Neuron (in vitro differentiated cells): ENCODE measurements around the gene PPP1R13B.
"Not testable (repeated sequence)": the region's sequence is repeated elsewhere in the genome, so short reads cannot be mapped to it uniquely, and the experiment has no call there.

ENCODE experiments used
- H2AFZ ChIP-seq: one replicate; pipeline ENCODE4 v1.6.1; 2013; ENCODE audit warnings: low read depth, mild to moderate bottlenecking, inconsistent platforms, low read length, moderate library complexity
- H3K27me3 ChIP-seq: one replicate; pipeline ENCODE4 v1.6.1; 2013; ENCODE audit warnings: low read length; ENCODE audit not compliant: insufficient read depth
- H3K36me3 ChIP-seq: one replicate; pipeline ENCODE4 v1.6.1; 2013; ENCODE audit warnings: low read length; ENCODE audit not compliant: insufficient read depth
- H3K4me1 ChIP-seq: one replicate; pipeline ENCODE4 v1.6.1; 2013; ENCODE audit warnings: low read length; ENCODE audit not compliant: insufficient read depth
- H3K4me3 ChIP-seq: 2 replicates; pipeline ENCODE4 v1.5.1; 2013; ENCODE audit warnings: mild to moderate bottlenecking, low read length, moderate library complexity
- H3K9me3 ChIP-seq: one replicate; pipeline ENCODE4 v1.6.1; 2013; ENCODE audit warnings: low read length

PPP1R13B gene

DNA sequence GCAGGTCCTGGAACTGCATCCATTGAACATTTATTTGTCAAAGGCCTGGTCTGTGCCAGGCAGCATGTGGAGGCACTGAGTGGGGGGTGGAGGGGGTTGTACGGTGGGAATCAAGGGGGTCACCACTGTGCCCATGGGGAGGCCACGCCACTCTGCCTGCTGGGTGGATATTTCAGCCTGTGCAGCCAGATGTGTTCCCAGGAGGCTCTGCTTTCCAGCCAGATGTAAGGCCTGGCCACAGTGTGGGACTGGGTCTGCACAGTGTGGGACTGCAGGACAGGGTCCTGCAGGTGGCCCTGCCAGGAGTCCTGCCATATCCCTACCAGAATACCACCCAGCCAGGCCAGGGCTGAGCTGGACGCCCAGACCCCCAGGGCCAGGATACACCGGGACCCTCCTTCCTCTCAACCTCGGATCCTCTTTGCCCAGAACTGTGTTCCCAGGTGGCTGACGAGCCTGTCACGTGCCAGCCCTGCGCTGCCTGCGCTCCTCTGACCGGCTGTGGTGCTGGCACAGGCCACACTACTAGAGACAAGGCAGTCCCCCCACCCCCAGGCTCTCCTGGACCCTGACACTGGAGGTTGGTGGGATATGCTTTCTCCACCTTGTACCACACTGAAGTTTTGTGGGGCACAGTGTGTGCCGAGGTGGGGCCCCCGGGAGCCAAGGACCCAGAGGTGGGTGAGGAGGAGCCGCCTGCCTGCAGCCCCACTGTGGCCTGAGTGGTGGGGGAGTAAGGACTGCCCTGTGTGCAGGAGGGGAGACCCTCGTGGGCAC is 149.6 kb downstream of the PPP1R13B start:
- H3K9me3 ChIP-seq: no peaks in the 10 kb centered on the region
- no peak overlapping the region for H2AFZ ChIP-seq
- H3K4me1 ChIP-seq: peaks cover under 1% of the 10 kb centered on the region
- peaks cover 88% of the 10 kb centered on the region for H3K36me3 ChIP-seq
- H3K27me3 ChIP-seq: no peaks in the 10 kb centered on the region
- H3K4me3 ChIP-seq: no peak overlapping the region

- Histone ChIP-seq H3K9me3 (no peaks in the 10 kb centered on the region), H3K4me1 (no peaks in the 10 kb centered on the region), H3K36me3 (peaks cover 87% of the 10 kb centered on the region), H3K4me3 (no peak overlapping the region), H2AFZ (no peak overlapping the region), H3K27me3 (no peaks in the 10 kb centered on the region)
These were observed 150.2 kb downstream of the PPP1R13B start for GRCh38 chr14:103697206-103697602.

- H3K9me3 ChIP-seq: no peaks in the 10 kb centered on the region
- peaks cover 87% of the 10 kb centered on the region for H3K36me3 ChIP-seq
- no peak overlapping the region for H2AFZ ChIP-seq
- H3K27me3 ChIP-seq: no peaks in the 10 kb centered on the region
- H3K4me1 ChIP-seq: no peaks in the 10 kb centered on the region
- H3K4me3 ChIP-seq: no peak overlapping the region
These were observed 150.8 kb downstream of the PPP1R13B start for GRCh38 chr14:103696466-103697071.

DNA sequence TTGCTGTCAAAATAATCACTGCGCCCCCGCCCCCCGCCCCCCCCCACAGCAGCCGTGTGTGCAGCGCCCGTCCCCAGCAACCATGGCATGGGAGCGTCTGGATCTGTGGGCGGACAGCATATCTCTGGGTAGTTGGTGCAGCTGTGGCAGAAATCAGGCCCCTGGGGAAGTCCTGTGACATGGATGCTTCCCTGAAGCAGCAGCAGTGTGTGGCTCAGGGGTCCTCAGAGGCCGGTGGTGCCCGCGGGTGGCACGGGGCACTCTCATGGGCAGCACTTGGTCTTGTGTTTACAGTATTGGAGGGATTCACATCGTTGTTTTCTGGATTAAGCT is 151.3 kb downstream of the PPP1R13B start:
- H3K4me3 ChIP-seq: no peak overlapping the region
- H2AFZ ChIP-seq: no peak overlapping the region
- H3K9me3 ChIP-seq: no peaks in the 10 kb centered on the region
- H3K27me3 ChIP-seq: no peaks in the 10 kb centered on the region
- H3K4me1 ChIP-seq: no peaks in the 10 kb centered on the region
- peaks cover 84% of the 10 kb centered on the region for H3K36me3 ChIP-seq

- H3K9me3 ChIP-seq: no peaks in the 10 kb centered on the region
- H3K4me1 ChIP-seq: no peaks in the 10 kb centered on the region
- no peak overlapping the region for H2AFZ ChIP-seq
- no peaks in the 10 kb centered on the region for H3K27me3 ChIP-seq
- H3K36me3 ChIP-seq: peaks cover 79% of the 10 kb centered on the region
- H3K4me3 ChIP-seq: no peak overlapping the region
These were observed 151.9 kb downstream of the PPP1R13B start for GRCh38 chr14:103695296-103696069.

- no peaks in the 10 kb centered on the region for H3K27me3 ChIP-seq
- H2AFZ ChIP-seq: no peak overlapping the region
- H3K4me3 ChIP-seq: no peak overlapping the region
- peaks cover 72% of the 10 kb centered on the region for H3K36me3 ChIP-seq
- H3K4me1 ChIP-seq: no peaks in the 10 kb centered on the region
- no peaks in the 10 kb centered on the region for H3K9me3 ChIP-seq
These were observed 152.8 kb downstream of the PPP1R13B start for GRCh38 chr14:103694572-103695026.

DNA sequence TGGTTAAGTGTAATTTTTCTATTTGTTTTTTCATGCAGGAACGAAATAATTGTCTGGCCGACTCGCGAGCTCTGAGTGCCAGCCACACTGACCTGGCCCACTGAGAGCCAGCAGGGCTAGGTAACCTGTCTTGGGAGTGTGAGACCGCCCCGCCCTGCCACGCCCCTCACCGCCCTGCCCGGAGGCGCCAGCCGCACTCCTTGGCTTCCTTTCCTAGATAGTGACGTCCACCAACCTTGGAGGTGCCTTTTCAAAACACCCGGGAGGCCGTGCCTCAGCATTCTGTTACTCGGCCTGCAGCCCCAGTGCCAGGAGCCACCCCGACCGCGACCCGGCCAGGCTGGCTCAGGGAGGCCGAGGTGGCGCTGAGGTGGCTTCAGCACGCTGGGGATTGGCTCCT is 153.9 kb downstream of the PPP1R13B start:
- Histone ChIP-seq H3K4me3 (no peak overlapping the region), H3K4me1 (no peaks in the 10 kb centered on the region), H3K9me3 (no peaks in the 10 kb centered on the region), H3K27me3 (no peaks in the 10 kb centered on the region), H3K36me3 (peaks cover 73% of the 10 kb centered on the region), H2AFZ (no peak overlapping the region)

GRCh38 chr14:103692871-103693270 is 154.5 kb downstream of the PPP1R13B start:
- peaks cover 72% of the 10 kb centered on the region for H3K36me3 ChIP-seq
- no peaks in the 10 kb centered on the region for H3K27me3 ChIP-seq

DNA sequence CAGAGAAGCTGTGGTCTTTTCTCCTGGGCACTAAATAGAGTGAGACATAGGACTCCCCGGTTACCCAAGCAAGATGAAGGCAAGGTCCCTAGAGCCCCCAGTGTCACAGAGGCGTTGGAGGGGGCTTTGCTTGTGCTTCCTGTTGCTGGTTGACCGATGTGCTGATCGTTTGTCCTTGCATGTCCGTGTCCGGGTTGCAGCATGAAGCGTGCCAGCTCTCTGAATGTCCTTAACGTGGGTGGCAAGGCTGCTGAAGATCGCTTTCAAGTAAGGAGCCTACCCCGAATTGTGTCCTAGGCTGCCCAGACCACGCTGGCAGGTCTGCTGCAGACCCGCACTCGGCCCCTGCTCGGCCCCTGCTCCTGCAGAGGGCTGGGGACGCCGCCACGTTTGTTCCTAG is 155.2 kb downstream of the PPP1R13B start:
- Histone ChIP-seq H3K4me1 (no peaks in the 10 kb centered on the region), H3K9me3 (no peaks in the 10 kb centered on the region), H3K36me3 (peaks cover 70% of the 10 kb centered on the region), H3K27me3 (no peaks in the 10 kb centered on the region), H2AFZ (no peak overlapping the region), H3K4me3 (no peak overlapping the region)

More at GRCh38 chr14:103692871-103693270, 154.5 kb downstream of the PPP1R13B start:
- no peaks in the 10 kb centered on the region for H3K4me1 ChIP-seq
- no peak overlapping the region for H3K4me3 ChIP-seq
- no peaks in the 10 kb centered on the region for H3K9me3 ChIP-seq
- no peak overlapping the region for H2AFZ ChIP-seq

DNA sequence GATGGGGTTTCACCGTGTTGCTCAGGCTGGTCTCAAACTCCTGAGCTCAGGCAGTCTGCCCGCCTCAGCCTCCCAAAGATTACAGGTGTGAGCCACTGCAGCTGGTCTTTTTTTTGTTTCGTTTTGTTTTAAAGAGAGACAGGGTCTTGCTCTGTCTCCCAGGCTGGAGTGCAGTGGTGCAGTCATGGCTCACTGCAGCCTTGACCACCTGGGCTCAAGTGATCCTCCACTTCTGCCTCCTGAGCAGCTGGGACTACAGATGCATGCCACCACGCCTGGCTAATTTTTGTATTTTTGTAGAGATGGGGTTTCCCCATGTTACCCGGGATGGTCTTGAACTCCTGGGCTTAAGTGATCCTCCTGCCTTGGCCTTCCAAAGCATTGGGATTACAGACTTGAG is 155.7 kb downstream of the PPP1R13B start:
- H3K27me3 ChIP-seq, H3K4me1 ChIP-seq, H2AFZ ChIP-seq, H3K4me3 ChIP-seq, H3K9me3 ChIP-seq: not testable (repeated sequence)
- H3K36me3 ChIP-seq: peaks cover 70% of the 10 kb centered on the region

GRCh38 chr14:103690332-103690731 is 157.0 kb downstream of the PPP1R13B start:
- Histone ChIP-seq H3K36me3 (peaks cover 72% of the 10 kb centered on the region), H3K9me3 (no peaks in the 10 kb centered on the region), H3K27me3 (no peaks in the 10 kb centered on the region), H2AFZ (no peak overlapping the region), H3K4me1 (no peaks in the 10 kb centered on the region), H3K4me3 (no peak overlapping the region)

DNA sequence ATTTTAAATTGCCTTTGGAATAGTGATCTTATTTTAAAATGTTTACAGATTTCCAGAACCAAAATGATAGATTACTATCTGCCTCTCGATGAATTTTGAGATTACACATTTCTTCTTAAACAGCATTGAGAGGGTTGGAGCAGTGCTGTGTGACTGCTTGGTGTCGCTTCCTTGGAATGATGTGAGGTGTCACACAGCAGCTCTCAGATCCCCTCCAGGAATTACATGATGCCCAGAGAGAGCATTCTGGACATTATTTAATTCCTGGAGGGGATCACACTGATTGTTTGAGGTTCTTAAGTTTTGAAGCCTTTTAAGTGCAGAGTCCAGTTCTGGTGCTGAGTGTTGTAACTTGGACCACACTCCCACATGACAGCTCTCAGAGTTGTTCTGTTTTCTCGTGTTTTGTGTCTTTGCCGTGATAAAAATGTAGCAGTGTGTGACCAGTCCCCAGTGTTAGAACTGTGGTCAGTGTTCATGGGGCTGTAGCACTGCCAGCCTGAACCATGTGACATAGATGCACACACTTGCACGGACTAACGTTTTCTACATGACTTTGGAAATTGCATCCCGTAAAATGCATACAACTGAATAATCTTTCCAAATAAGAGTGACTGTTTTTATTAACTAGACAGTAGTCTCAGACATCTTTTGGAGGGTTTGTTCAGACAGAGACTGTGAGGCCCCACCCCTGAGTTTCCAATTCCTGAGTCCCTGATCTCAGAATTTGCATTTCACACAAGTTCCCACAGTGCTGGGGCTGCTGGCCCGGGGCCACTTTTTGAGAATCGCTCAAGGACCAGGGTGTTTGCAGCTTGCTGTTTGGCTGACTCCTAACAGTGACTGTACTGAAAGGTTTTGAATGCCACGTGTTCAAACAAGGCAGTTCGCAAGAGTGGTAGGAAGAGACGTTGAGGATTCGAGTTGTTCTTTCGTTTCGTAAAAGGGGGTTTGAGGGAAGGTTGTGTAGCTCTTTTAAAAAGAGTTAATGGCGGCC is 158.2 kb downstream of the PPP1R13B start:
- Histone ChIP-seq H2AFZ (no peak overlapping the region), H3K27me3 (no peaks in the 10 kb centered on the region), H3K4me1 (no peaks in the 10 kb centered on the region), H3K36me3 (peaks cover 70% of the 10 kb centered on the region), H3K9me3 (no peaks in the 10 kb centered on the region), H3K4me3 (no peak overlapping the region)
